Fibroblast of lung (primary cell): Measurements from ENCODE around the gene TBXT. TPM values are rescaled to one million over a fixed set of nuclear protein-coding genes. Genes with fewer than 3 reads are reported as not detected.

Source experiments
- DNase-seq, 2 donors: peaks; one replicate each; pipeline versions ENCODE4 v3.0.0 to v3.0.0-alpha.2; 2010; ENCODE audit warnings: low read depth in 2 of 2
- H2AFZ ChIP-seq: 2 replicates; pipeline ENCODE4 v1.5.1; 2012; ENCODE audit warnings: low read length, control low read depth, inconsistent platforms
- H3K27ac ChIP-seq: 2 replicates; pipeline ENCODE4 v1.5.1; 2011; ENCODE audit warnings: low read length, control low read depth; ENCODE audit not compliant: insufficient read depth
- H3K27me3 ChIP-seq: 2 replicates; pipeline ENCODE4 v1.5.1; 2011; ENCODE audit warnings: mild to moderate bottlenecking, low read length; ENCODE audit not compliant: control insufficient read depth, insufficient read depth
- H3K36me3 ChIP-seq: 2 replicates; pipeline ENCODE4 v1.5.1; 2011; ENCODE audit warnings: low read length; ENCODE audit not compliant: control insufficient read depth, insufficient read depth
- H3K4me1 ChIP-seq: 2 replicates; pipeline ENCODE4 v1.5.1; 2011; ENCODE audit warnings: low read length; ENCODE audit not compliant: control insufficient read depth, insufficient read depth; ENCODE audit errors: extremely low read depth
- H3K4me2 ChIP-seq: 2 replicates; pipeline ENCODE4 v1.5.1; 2011; ENCODE audit warnings: low read length, control low read depth; ENCODE audit not compliant: insufficient read depth; ENCODE audit errors: extremely low read depth
- H3K4me3 ChIP-seq, 4 experiments: fragments of 200-600 bp in 1 of 4; sonication (generic) in 1 of 4; replicated peaks in 1 of 4; 2 replicates each; pipeline ENCODE4 v1.5.1; 2011 to 2016; ENCODE audit warnings: low read length in 4 of 4, low read depth in 3 of 4, mild to moderate bottlenecking in 3 of 4, control low read depth in 2 of 4, inconsistent platforms in 1 of 4, mixed read lengths in 1 of 4; ENCODE audit not compliant: insufficient read depth in 1 of 4; ENCODE audit errors: control extremely low read depth in 1 of 4
- H3K79me2 ChIP-seq: 2 replicates; pipeline ENCODE4 v1.5.1; 2012; ENCODE audit warnings: mild to moderate bottlenecking, low read length, inconsistent platforms; ENCODE audit not compliant: control insufficient read depth, insufficient read depth
- H3K9ac ChIP-seq: 2 replicates; pipeline ENCODE4 v1.5.1; 2011; ENCODE audit warnings: mild to moderate bottlenecking, low read length, control low read depth; ENCODE audit not compliant: insufficient read depth
- H3K9me3 ChIP-seq: 2 replicates; pipeline ENCODE4 v1.5.1; 2012; ENCODE audit warnings: low read depth, low read length; ENCODE audit not compliant: control insufficient read depth, insufficient read depth
- H4K20me1 ChIP-seq: 2 replicates; pipeline ENCODE4 v1.5.1; 2011; ENCODE audit warnings: low read length; ENCODE audit not compliant: control insufficient read depth, insufficient read depth; ENCODE audit errors: extremely low read depth
- CTCF ChIP-seq, 2 donors: IDR thresholded peaks in 1 of 2; conservative IDR thresholded peaks in 1 of 2; 1 replicate in 1 of 2; 2 replicates in 1 of 2; pipeline ENCODE4 v1.5.1; 2011 to 2012; ENCODE audit warnings: low read length in 2 of 2, control low read depth in 1 of 2, inconsistent platforms in 1 of 2, low read depth in 1 of 2, mild to moderate bottlenecking in 1 of 2
- EZH2 ChIP-seq: IDR thresholded peaks from 2 replicates; pipeline ENCODE4 v1.5.1; 2012; ENCODE audit warnings: low read length, control low read depth, mild to moderate bottlenecking; ENCODE audit errors: missing control alignments
- polyA plus RNA-seq, 2 donors: library from polyadenylated mRNA; depleted of rRNA in 1 of 2; stranded (reverse) in 1 of 2; unstranded in 1 of 2; fragments of >200 nt; gene quantifications; 2 replicates each; pipeline ENCODE4 v1.2.1, GENCODE V29; 2011 to 2012; ENCODE audit warnings: missing spikeins in 1 of 2
- total RNA-seq: library from RNA; depleted of rRNA; stranded (reverse); fragments of >200 nt; gene quantifications from 2 replicates; pipeline ENCODE4 v1.2.1, GENCODE V29; 2014

Gene TBXT
- total and polyA plus RNA-seq, 2 donors (not counting 1 experiment from before 2014, with no cell fraction given) = not detected

GRCh38 chr6:166174031-166174430 is 6.4 kb upstream of the TBXT start:
- no peaks in the 10 kb centered on the region for H3K79me2 ChIP-seq
- DNase-seq = no peak
- H3K9ac ChIP-seq = no peak overlapping the region
- peaks cover 9% of the 10 kb centered on the region for H3K27me3 ChIP-seq
- TF ChIP-seq CTCF (conservative IDR thresholded peaks at IDR 0.05 in 1 of 2, IDR thresholded peaks at IDR 0.05 in 1 of 2; ENCODE audit: low read depth in 1 of 2, low read length in 2 of 2) = no peak
- no peak for TF ChIP-seq EZH2
- H3K36me3 ChIP-seq = no peaks in the 10 kb centered on the region
- no peak overlapping the region for H2AFZ ChIP-seq
- H3K4me1 ChIP-seq = no peaks in the 10 kb centered on the region
- H3K4me2 ChIP-seq = no peak overlapping the region
- no peaks in the 10 kb centered on the region for H4K20me1 ChIP-seq
- no peak overlapping the region for H3K4me3 ChIP-seq
- H3K27ac ChIP-seq = no peak overlapping the region
- H3K9me3 ChIP-seq = no peaks in the 10 kb centered on the region

DNA sequence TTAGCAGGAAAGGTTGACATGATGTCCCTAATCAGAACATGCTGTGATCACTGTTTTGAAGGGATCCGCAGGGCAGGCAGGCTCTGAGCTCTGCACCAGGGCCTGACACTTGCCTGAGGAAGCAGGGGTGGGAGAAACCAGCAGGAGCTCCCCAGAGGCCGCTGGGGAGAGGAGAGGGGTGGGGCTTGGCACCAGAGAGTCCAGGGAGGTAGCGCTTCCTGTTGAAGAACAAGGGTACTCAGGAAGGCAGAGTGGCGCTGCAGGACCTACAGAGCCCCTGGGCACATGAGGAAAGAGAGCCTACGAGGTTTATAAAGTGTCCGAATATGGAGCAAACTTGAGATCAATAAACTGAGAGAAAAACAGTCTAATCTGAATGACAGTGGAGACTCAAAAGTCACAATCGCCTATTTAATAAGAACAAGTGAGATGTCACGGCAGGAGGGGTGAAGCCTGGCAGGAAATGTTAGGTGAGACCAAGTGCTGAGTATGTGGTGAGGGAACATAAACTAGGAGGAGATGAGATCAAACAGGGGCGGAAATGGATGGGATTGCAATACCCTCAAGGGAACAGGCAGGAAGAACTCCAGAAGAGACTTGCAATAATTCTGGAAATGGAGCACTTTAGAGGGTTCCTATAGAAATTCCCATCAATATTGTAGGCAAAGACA is 5.8 kb upstream of the TBXT start:
- Histone ChIP-seq H3K9ac (no peak overlapping the region), H3K9me3 (no peaks in the 10 kb centered on the region), H3K4me3 (no peak overlapping the region), H3K27me3 (peaks cover 14% of the 10 kb centered on the region), H3K4me1 (no peaks in the 10 kb centered on the region), H3K4me2 (no peak overlapping the region), H3K27ac (no peak overlapping the region), H4K20me1 (no peaks in the 10 kb centered on the region), H3K36me3 (no peaks in the 10 kb centered on the region), H2AFZ (no peak overlapping the region), H3K79me2 (no peaks in the 10 kb centered on the region)
- no peak for DNase-seq
- no peak for TF ChIP-seq CTCF (conservative IDR thresholded peaks at IDR 0.05 in 1 of 2, IDR thresholded peaks at IDR 0.05 in 1 of 2; ENCODE audit: low read depth in 1 of 2, low read length in 2 of 2)
- TF ChIP-seq EZH2 = no peak

GRCh38 chr6:166172546-166172945 is 4.9 kb upstream of the TBXT start:
- H3K79me2 ChIP-seq = no peaks in the 10 kb centered on the region
- no peak overlapping the region for H2AFZ ChIP-seq
- H3K4me2 ChIP-seq = no peak overlapping the region
- no peak overlapping the region for H3K9ac ChIP-seq
- TF ChIP-seq EZH2 (no peak), CTCF (conservative IDR thresholded peaks at IDR 0.05 in 1 of 2, IDR thresholded peaks at IDR 0.05 in 1 of 2; ENCODE audit: low read depth in 1 of 2, low read length in 2 of 2) (no peak)
- H3K4me1 ChIP-seq = no peaks in the 10 kb centered on the region
- no peaks in the 10 kb centered on the region for H3K36me3 ChIP-seq
- H4K20me1 ChIP-seq = no peaks in the 10 kb centered on the region
- no peak overlapping the region for H3K27ac ChIP-seq
- no peak overlapping the region for H3K4me3 ChIP-seq
- peaks cover 17% of the 10 kb centered on the region for H3K27me3 ChIP-seq
- no peak for DNase-seq
- H3K9me3 ChIP-seq = no peaks in the 10 kb centered on the region
